Upper lobe of right lung (tissue), 1 donor: ENCODE measurements around the gene TRIM7. TPM values are rescaled to one million over a fixed set of nuclear protein-coding genes. Genes with fewer than 3 reads are reported as not detected.

Experiments
- ATAC-seq: fragments of 200-7000 bp; cut with Tn5 transposase; one replicate; pipeline ENCODE4 v1.9.1; 2020; ENCODE audit warnings: mild to moderate bottlenecking, moderate library complexity
- DNase-seq: peaks from one replicate; pipeline ENCODE4 v3.0.0-alpha.2; 2020
- H3K27ac ChIP-seq: fragments of 200-600 bp; one replicate; pipeline ENCODE4 v1.8.0; 2022
- H3K27me3 ChIP-seq: fragments of 200-600 bp; one replicate; pipeline ENCODE4 v1.8.0; 2022; ENCODE audit warnings: mild to moderate bottlenecking
- H3K36me3 ChIP-seq: fragments of 200-600 bp; one replicate; pipeline ENCODE4 v1.8.0; 2022
- H3K4me1 ChIP-seq: fragments of 200-600 bp; one replicate; pipeline ENCODE4 v1.8.0; 2022
- H3K4me3 ChIP-seq: fragments of 200-600 bp; one replicate; pipeline ENCODE4 v1.8.0; 2022; ENCODE audit warnings: mild to moderate bottlenecking
- H3K9me3 ChIP-seq: fragments of 200-600 bp; one replicate; pipeline ENCODE4 v1.8.0; 2022
- intact Hi-C: fragments of 100-400 bp; cut with DNase I; formaldehyde crosslinking; loops from one replicate; pipeline ENCODE4 v1.11.0; 2022
- total RNA-seq: library from RNA; stranded (reverse); fragmentation: NEBNext Ultra II Directional; extraction: Animal tissue kit (Norgen Biotek cat#: 25700); gene quantifications from one replicate; pipeline ENCODE4 v1.2.1, GENCODE V29; 2021
- TF ChIP-seq, protein P1 (sequence below): fragments of 200-600 bp; IDR thresholded peaks from one replicate; pipeline ENCODE4 v1.8.0; 2022; ENCODE audit warnings: antibody characterized with exemption
- donor health status: DM: no; HTN: yes; CAD: no; lungs with severe emphysema.

The TRIM7 gene
- total RNA-seq, 1 donor from 2014 or later: 4.9 TPM

DNA sequence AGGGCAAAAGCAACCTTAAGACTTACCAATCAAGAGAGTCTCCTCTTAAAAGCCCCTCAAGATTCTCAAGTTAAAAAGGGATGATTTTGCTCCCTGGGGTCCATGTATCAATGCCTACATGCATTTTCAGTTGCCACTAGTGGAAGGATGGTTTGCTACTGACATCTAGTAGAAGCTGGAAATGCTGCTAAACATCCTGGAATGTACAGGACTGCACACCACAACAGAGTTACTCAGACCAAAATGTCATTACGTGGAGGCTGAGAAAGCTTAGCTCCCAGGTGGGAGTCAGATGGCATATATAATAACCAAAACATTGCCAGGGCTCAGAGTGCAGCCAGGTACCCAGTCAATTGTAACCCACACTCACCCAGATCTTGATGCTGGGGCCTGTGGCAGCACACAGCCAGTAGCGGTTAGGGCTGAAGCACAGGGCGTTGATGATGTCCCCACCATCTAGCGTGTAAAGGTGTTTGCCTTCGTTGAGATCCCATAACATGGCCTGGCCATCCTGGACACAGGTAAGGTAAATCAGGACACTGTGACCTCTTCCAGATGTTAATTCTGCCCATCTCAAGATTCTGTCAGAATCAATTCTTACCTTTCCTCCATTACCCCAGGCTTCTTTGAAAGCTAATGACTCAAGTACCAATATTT, 32.9 kb upstream of the TRIM7 start:
- no peak for ATAC-seq
- Histone ChIP-seq H3K27ac (no peak overlapping the region), H3K36me3 (peaks cover 97% of the 10 kb centered on the region), H3K4me1 (peaks cover 30% of the 10 kb centered on the region), H3K27me3 (no peaks in the 10 kb centered on the region), H3K9me3 (no peaks in the 10 kb centered on the region), H3K4me3 (no peak overlapping the region)
- no peak for DNase-seq
- intact Hi-C loops: no loop called here
- TF ChIP-seq, protein P1, sequence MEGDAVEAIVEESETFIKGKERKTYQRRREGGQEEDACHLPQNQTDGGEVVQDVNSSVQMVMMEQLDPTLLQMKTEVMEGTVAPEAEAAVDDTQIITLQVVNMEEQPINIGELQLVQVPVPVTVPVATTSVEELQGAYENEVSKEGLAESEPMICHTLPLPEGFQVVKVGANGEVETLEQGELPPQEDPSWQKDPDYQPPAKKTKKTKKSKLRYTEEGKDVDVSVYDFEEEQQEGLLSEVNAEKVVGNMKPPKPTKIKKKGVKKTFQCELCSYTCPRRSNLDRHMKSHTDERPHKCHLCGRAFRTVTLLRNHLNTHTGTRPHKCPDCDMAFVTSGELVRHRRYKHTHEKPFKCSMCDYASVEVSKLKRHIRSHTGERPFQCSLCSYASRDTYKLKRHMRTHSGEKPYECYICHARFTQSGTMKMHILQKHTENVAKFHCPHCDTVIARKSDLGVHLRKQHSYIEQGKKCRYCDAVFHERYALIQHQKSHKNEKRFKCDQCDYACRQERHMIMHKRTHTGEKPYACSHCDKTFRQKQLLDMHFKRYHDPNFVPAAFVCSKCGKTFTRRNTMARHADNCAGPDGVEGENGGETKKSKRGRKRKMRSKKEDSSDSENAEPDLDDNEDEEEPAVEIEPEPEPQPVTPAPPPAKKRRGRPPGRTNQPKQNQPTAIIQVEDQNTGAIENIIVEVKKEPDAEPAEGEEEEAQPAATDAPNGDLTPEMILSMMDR: no peak

DNA sequence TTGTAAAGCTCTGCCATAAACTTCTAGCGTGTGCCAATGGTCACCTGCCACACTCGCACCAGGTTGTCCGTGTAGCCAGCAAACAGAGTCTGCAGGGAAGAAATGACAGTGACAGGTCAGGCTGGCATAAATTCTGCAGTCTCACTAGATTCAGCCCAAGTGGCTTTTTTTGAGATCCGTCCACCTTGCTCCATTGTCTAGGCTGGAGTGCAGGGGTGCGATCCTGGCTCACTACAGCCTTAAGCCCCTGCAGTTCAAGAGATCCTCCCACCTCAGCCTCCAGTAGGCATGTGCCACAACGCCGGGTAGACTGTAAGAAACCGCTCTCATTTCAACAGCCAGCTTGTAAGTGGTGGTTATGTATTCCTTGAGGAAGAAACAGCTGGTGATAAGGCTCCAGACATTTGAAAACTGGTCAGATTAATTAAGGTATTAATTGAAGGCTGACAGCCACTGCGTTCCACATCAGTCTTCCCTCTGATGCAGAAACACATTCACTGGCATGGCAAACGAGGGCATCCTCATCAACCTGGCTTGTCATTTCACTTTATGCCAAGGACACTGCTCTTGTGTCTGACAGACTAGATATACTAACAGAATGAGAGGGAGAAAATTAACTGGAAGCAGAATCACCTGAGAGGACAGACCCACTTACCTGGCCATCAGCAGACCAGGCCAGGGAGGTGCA, 32.1 kb upstream of the TRIM7 start:
- intact Hi-C loops: no loop called here
- Histone ChIP-seq H3K4me1 (peaks cover 25% of the 10 kb centered on the region), H3K4me3 (no peak overlapping the region), H3K36me3 (peaks cover 100% of the 10 kb centered on the region), H3K27ac (no peak overlapping the region), H3K9me3 (no peaks in the 10 kb centered on the region), H3K27me3 (no peaks in the 10 kb centered on the region)
- no peak for ATAC-seq
- TF ChIP-seq, protein P1: no peak
- no peak for DNase-seq

- peaks cover 100% of the 10 kb centered on the region for H3K36me3 ChIP-seq
- H3K4me3 ChIP-seq: no peak overlapping the region
- H3K9me3 ChIP-seq: no peaks in the 10 kb centered on the region
- DNase-seq (no peak), ATAC-seq (no peak)
- H3K4me1 ChIP-seq: peaks cover 19% of the 10 kb centered on the region
- TF ChIP-seq, protein P1: no peak
- H3K27me3 ChIP-seq: no peaks in the 10 kb centered on the region
- intact Hi-C loops: no loop called here
- H3K27ac ChIP-seq: no peak overlapping the region
Measured at GRCh38 chr5:181236471-181236870, 31.5 kb upstream of the TRIM7 start.

DNA sequence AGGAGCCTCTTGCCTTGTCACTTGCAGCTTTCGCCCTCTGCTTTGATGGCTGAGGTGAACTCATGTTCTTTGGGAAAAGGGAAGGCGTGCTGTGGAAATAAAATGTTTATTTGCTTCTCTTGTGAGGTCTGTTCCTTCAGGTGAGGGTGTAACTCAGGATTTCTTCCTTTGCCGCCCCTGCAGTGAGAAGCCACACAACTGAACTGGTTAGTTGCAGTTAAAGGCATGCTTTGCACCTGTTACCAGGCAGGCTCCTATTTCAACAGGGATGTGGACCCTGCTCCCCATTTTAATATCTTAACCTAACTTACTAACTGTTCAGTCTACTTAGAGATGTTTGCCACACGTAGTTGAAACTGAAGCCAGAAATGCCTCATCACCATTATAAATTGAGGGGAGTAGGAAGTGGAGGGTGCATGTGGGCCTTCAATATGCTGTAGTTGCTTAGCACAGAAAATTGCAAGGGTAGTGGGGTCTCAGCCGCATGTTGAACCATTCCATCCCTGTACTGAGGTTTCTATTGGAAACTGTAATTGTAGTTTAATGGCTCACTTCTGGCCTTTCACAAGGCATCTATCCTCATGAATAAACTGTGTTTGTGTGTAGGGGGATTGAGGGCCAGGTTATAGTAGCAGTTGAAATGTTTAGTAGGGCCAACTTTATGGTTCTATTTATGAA, 30.8 kb upstream of the TRIM7 start:
- intact Hi-C loops: no loop called here
- DNase-seq: no peak
- no peak for ATAC-seq
- peaks cover 100% of the 10 kb centered on the region for H3K36me3 ChIP-seq
- no peaks in the 10 kb centered on the region for H3K9me3 ChIP-seq
- no peak overlapping the region for H3K4me3 ChIP-seq
- no peak overlapping the region for H3K27ac ChIP-seq
- H3K27me3 ChIP-seq: no peaks in the 10 kb centered on the region
- peaks cover 12% of the 10 kb centered on the region for H3K4me1 ChIP-seq
- TF ChIP-seq, protein P1: no peak

DNA sequence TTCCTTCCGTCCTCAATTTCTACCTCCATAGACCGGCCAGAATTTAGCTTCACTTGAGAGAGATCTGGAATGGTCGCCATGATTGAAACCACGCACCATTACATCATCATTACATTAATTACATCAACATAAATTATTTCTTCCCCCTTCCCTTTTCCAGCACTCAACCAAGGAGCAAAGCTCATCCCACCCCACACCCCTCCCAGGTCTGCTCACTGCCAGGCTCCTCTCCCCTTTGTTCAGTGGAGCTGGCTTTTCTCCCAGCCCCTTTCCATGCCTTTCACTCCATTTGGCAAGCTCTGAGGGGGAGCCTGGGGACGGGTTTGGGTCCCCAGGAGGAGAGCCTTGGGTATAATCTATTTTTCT, 30.3 kb upstream of the TRIM7 start:
- Histone ChIP-seq H3K27me3 (no peaks in the 10 kb centered on the region), H3K4me1 (peaks cover 7% of the 10 kb centered on the region), H3K4me3 (no peak overlapping the region), H3K27ac (no peak overlapping the region), H3K9me3 (no peaks in the 10 kb centered on the region), H3K36me3 (peaks cover 98% of the 10 kb centered on the region)
- TF ChIP-seq, protein P1: no peak
- intact Hi-C loops: no loop called here
- no peak for ATAC-seq
- DNase-seq: no peak
